HepG2 (cell line): ENCODE data around the gene GRIK4. TPM values are rescaled to one million over a fixed set of nuclear protein-coding genes. Genes with fewer than 3 reads are reported as not detected.

ENCODE experiments used
- ARNT2 ChIP-seq: sonication (generic); formaldehyde crosslinking; IDR thresholded peaks from 2 replicates; pipeline ENCODE4 v1.8.0; 2022; ENCODE audit warnings: mild to moderate bottlenecking, low read depth, missing genetic modification reagents, moderate library complexity
- ATF3 ChIP-seq: sonication (generic); formaldehyde crosslinking; IDR thresholded peaks from 2 replicates; pipeline ENCODE4 v1.4.0; 2020; ENCODE audit warnings: missing genetic modification reagents
- ETS1 ChIP-seq: sonication (generic); formaldehyde crosslinking; IDR thresholded peaks from 2 replicates; pipeline ENCODE4 v1.4.0; 2020; ENCODE audit warnings: missing genetic modification reagents
- HNF1B ChIP-seq: sonication (generic); formaldehyde crosslinking; IDR thresholded peaks from 2 replicates; pipeline ENCODE4 v1.5.1; 2020; ENCODE audit warnings: mild to moderate bottlenecking, moderate library complexity, missing genetic modification reagents
- IKZF4 ChIP-seq: sonication (generic); formaldehyde crosslinking; IDR thresholded peaks from 2 replicates; pipeline ENCODE4 v1.5.1; 2020; ENCODE audit warnings: borderline replicate concordance, mild to moderate bottlenecking, low read depth, missing genetic modification reagents; ENCODE audit errors: not compliant biosample characterization
- JUN ChIP-seq: sonication (generic); formaldehyde crosslinking; IDR thresholded peaks from 2 replicates; pipeline ENCODE4 v1.4.0; 2020; ENCODE audit warnings: mild to moderate bottlenecking, missing genetic modification reagents
- MEIS1 ChIP-seq: sonication (generic); formaldehyde crosslinking; IDR thresholded peaks from 2 replicates; pipeline ENCODE4 v1.9.0; 2021; ENCODE audit warnings: mild to moderate bottlenecking, missing genetic modification reagents, moderate library complexity, borderline replicate concordance
- PAXIP1 ChIP-seq: sonication (generic); formaldehyde crosslinking; conservative IDR thresholded peaks from 2 replicates; pipeline ENCODE4 v1.4.0; 2020; ENCODE audit warnings: mild to moderate bottlenecking, missing genetic modification reagents, moderate library complexity
- POLR2AphosphoS2 ChIP-seq: IDR thresholded peaks from 2 replicates; pipeline ENCODE4 v1.6.1; 2011; ENCODE audit warnings: low read depth, low read length, improper control_type of control experiment
- SNRNP70 ChIP-seq: fragments of 200-400 bp; formaldehyde crosslinking; IDR thresholded peaks from 2 replicates; pipeline ENCODE4 v1.6.1; 2017; ENCODE audit warnings: mild to moderate bottlenecking, low read depth, low read length, moderate library complexity
- SOX13 ChIP-seq, 3 experiments: fragments of 450-650 bp in 1 of 3; sonication (generic) in 1 of 3; formaldehyde crosslinking in 1 of 3; IDR thresholded peaks in 2 of 3; conservative IDR thresholded peaks in 1 of 3; 2 replicates each; pipeline versions ENCODE4 v1.5.0 to v1.6.1; 2016 to 2020; ENCODE audit warnings: antibody characterized with exemption in 1 of 3, mild to moderate bottlenecking in 1 of 3, missing compliant biosample characterization in 1 of 3, missing genetic modification reagents in 1 of 3, moderate library complexity in 1 of 3
- SUZ12 ChIP-seq: fragments of 150-350 bp; IDR thresholded peaks from 2 replicates; pipeline ENCODE4 v1.6.1; 2014; ENCODE audit warnings: low read depth, low read length
- SYNCRIP ChIP-seq: fragments of 200-400 bp; formaldehyde crosslinking; IDR thresholded peaks from 2 replicates; pipeline ENCODE4 v1.6.1; 2018; ENCODE audit warnings: mild to moderate bottlenecking, low read depth, low read length; ENCODE audit not compliant: insufficient read depth
- TSC22D2 ChIP-seq: sonication (generic); formaldehyde crosslinking; IDR thresholded peaks from 2 replicates; pipeline ENCODE4 v1.5.1; 2020; ENCODE audit warnings: missing genetic modification reagents, mild to moderate bottlenecking, borderline replicate concordance
- ZBTB20 ChIP-seq: sonication (generic); formaldehyde crosslinking; IDR thresholded peaks from 2 replicates; pipeline ENCODE4 v1.8.1; 2023; ENCODE audit warnings: missing genetic modification reagents, low read depth, mild to moderate bottlenecking, borderline replicate concordance
- ZBTB8A ChIP-seq: sonication (generic); formaldehyde crosslinking; IDR thresholded peaks from 2 replicates; pipeline ENCODE4 v1.4.0; 2020; ENCODE audit warnings: mild to moderate bottlenecking, low read depth, missing genetic modification reagents, borderline replicate concordance
- ZNF101 ChIP-seq: sonication (generic); formaldehyde crosslinking; IDR thresholded peaks from 2 replicates; pipeline ENCODE4 v1.4.0; 2020; ENCODE audit warnings: mild to moderate bottlenecking, low read depth, missing genetic modification reagents, borderline replicate concordance
- ZNF552 ChIP-seq: sonication (generic); formaldehyde crosslinking; IDR thresholded peaks from 2 replicates; pipeline ENCODE4 v1.9.0; 2022; ENCODE audit warnings: missing genetic modification reagents, mild to moderate bottlenecking, borderline replicate concordance
- ZNF558 ChIP-seq: sonication (generic); formaldehyde crosslinking; IDR thresholded peaks from 2 replicates; pipeline ENCODE4 v1.9.0; 2022; ENCODE audit warnings: mild to moderate bottlenecking, missing genetic modification reagents, borderline replicate concordance
- ZNF577 ChIP-seq: sonication (generic); formaldehyde crosslinking; IDR thresholded peaks from 2 replicates; pipeline ENCODE4 v1.4.0; 2020; ENCODE audit warnings: mild to moderate bottlenecking, low read depth, missing genetic modification reagents, borderline replicate concordance
- ZNF891 ChIP-seq: sonication (generic); formaldehyde crosslinking; IDR thresholded peaks from 2 replicates; pipeline ENCODE4 v1.5.0; 2020; ENCODE audit warnings: mild to moderate bottlenecking, missing genetic modification reagents
- ZSCAN22 ChIP-seq: sonication (generic); formaldehyde crosslinking; IDR thresholded peaks from 2 replicates; pipeline ENCODE4 v1.4.0; 2020; ENCODE audit warnings: mild to moderate bottlenecking, missing genetic modification reagents
- polyA plus RNA-seq, 8 experiments: library from polyadenylated mRNA; depleted of rRNA in 3 of 8; stranded (reverse) in 7 of 8; unstranded in 1 of 8; fragments of >200 nt; fragmentation: Illumina TruSeq in 4 of 8; extraction: Trizol in 4 of 8; gene quantifications; 2 replicates each; pipeline versions ENCODE4 v1.2.1 to v1.2.3, GENCODE V29; 2011 to 2016; ENCODE audit warnings: low read depth in 4 of 8, missing spikeins in 1 of 8, mixed read lengths in 1 of 8; ENCODE audit not compliant: insufficient read depth in 1 of 8
- total RNA-seq, 5 experiments: library from RNA; depleted of rRNA; stranded (reverse); fragments of >200 nt; fragmentation: Illumina TruSeq; extraction: Trizol; gene quantifications; 2 replicates each; pipeline ENCODE4 v1.2.3, GENCODE V29; 2016; ENCODE audit warnings: low read depth in 1 of 5

GRIK4 gene
- total and polyA plus RNA-seq, 2 of the 13 experiments (the other 11 are each of a cell fraction or from before 2014, with no cell fraction given) = 0.04 to 0.07 TPM

GRCh38 chr11:120540744-120541465, 29.4 kb downstream of the GRIK4 start (continued):
- TF ChIP-seq ZNF552 (no peak), ZNF558 (CRISPR knock-in tag) (no peak), JUN (CRISPR knock-in tag) (no peak), ATF3 (CRISPR knock-in tag) (no peak), ZBTB8A (0 out of 2 replicates have a peak, but pooled peaks have one; percentile 38), SYNCRIP (no peak), HNF1B (no peak), ETS1 (no peak), SOX13 (IDR thresholded peaks at IDR 0.05) (no peak), SOX13 (CRISPR knock-in tag; conservative IDR thresholded peaks at IDR 0.05 in 1 of 2, IDR thresholded peaks at IDR 0.05 in 1 of 2) (peak in 1 of 2 experiments; percentile 77; a peak in 1 of 4 replicates), ZSCAN22 (CRISPR knock-in tag) (no peak), PAXIP1 (CRISPR knock-in tag) (0 out of 2 replicates have a peak, but pooled peaks have one; percentile 12), ZNF577 (CRISPR knock-in tag) (no peak), POLR2AphosphoS2 (no peak), ZNF101 (CRISPR knock-in tag) (no peak), IKZF4 (no peak), ZNF891 (no peak), SNRNP70 (no peak), TSC22D2 (CRISPR knock-in tag) (no peak), MEIS1 (no peak), SUZ12 (no peak), ZBTB20 (no peak), ARNT2 (CRISPR knock-in tag) (no peak)
